A204.1 (cell line): ENCODE results near the gene DPH1.

Experiments used
- FAIRE-seq: peaks from 2 replicates; lab custom pipeline; 2012; peaks lifted over from hg19 to GRCh38; lab: Jason Lieb, UNC

The DPH1 gene

DNA sequence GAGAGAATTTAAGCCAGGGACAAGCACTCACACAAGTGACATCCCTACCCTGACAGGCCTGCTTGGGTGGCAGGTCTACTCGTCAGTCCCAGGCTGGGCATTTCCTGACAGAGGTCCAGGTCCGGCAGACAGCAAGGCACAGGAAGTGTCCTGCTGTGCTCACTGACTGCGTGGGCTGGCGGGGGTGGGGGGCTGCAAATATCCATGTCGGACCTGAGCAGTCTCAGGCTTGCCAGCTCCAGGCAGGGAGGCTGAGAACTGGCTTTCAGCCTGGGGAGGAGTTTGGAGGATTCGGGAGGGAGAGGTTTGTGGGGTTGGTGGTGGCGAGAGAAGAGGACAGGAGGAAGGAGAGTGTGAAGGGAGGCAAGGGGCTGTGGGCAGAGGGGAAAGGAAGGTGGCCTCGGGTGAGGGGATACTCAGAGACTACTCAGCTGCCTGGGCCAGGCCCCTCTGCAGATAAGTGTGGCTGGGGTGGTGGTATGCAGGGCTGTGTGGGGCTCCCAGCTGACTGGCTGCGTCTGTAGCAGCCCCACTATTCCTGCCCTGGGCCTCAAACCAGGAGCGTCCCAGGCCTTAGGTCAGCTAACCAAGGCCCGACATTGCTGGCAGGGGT, 32.7 kb downstream of the DPH1 start:
- no peak for FAIRE-seq

DNA sequence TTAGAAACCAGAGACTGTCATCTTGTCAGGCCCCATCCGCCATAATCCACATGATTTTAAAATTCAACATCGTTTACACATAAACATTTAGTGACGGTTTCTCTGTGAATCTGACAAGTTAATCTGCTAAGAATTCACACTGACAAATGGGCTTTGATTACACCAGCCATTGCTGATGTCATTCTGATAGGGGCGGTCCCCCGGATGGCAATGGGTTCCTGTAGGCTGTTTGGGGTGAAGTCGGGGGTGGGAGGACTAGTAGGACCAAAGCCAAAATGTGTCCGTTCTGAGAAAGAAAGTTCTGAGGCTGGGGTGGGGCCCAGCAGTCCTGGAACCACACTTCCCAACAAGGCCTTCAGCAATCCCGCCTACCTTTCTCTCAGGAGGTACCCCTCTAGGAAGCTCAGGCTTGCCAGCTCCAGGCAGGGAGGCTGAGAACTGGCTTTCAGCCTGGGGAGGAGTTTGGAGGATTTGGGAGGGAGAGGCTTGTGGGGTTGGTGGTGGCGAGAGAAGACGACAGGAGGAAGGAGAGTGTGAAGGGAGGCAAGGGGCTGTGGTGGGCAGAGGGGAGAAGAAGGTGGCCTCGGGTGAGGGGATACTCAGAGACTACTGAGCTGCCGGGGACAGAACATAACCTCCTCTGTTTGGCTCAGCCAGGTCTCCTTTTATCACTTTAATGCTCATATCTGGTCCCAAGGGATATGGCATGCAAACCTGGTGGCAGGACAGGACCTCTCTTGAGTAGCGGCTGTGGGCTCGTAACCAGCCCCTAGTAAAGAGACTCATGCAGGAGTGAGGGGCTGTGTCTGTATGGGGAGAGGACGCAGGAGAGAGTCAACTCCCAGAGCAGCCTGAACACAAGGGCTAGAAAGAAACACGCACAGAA, 33.6 kb downstream of the DPH1 start:
- FAIRE-seq: no peak

DNA sequence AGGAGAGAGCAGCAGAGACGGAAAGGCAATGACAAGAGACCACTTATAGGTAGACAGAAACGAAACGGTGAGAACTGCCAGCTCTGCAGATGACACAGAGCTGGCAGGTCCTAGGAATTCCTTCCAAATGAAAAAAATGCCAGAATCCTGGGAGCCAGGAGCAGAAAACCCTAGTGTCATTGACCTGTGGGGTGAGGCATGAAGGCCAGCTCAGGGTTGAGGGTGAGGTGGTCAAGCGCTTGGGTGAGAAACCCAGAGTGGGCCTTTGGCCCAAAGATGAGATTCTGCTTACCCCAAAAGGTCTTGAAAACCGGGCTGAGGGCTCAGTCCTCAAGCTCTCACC, 34.2 kb downstream of the DPH1 start:
- no peak for FAIRE-seq

DNA sequence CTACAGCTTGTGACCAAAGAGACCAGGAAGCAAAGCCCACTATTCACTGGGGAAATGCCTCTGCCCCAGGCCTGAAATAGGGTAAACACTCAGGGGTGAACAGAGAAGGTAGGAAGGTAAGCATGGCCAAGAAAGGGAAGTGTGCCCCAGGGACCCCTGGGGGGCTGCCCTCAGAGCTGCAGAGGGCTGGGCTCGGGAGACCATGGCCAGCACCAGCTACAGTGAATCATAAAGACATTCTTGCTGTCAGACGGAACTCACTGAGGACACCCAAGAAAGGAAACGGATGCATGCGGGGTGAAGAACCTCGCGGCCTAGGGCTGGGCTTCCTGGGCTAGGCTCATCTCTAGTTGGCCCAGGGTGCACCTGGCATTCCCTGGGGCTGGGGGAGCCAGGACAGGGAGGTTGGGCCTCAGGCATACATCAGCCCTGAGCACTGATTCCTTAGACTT, 34.6 kb downstream of the DPH1 start:
- no peak for FAIRE-seq

DNA sequence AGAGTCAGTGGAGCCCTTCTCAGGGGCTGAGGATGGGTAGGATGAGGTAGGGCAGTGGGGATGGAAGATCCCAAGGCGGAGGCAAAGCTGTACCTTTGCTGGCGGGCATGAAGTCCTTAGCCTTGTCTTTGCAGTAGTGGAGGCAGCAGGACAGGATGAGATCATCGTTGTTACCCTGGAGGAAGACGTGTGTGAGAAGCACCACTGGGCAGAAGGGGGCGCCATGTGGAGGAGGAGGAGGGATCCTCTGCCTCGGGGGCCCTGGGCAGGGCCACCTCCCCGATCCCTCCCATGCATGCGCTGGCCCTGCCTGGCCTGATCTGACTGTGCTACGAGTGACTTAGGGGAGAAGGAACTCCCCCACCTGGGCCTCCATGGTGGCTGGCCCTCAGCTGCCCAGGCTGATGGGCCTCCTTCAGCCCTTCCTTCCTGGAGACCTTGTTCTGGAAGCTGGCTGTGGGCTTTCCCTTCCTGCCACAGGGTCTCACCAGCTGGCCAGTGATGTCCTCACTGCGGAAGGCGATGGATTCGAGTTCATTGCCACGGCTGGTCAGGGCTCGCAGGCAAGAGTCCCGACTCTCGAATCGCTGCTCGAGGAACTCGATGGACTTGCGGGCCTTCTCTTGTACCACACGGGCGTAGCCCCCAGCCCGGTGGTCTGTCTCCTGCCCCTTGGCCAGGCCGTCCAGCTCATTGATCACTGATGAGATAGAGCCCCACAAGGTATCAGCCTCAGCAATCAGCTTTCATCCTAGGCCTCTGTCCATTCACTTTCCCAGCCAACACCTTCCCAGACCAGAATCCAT, 35.2 kb downstream of the DPH1 start:
- FAIRE-seq: no peak

DNA sequence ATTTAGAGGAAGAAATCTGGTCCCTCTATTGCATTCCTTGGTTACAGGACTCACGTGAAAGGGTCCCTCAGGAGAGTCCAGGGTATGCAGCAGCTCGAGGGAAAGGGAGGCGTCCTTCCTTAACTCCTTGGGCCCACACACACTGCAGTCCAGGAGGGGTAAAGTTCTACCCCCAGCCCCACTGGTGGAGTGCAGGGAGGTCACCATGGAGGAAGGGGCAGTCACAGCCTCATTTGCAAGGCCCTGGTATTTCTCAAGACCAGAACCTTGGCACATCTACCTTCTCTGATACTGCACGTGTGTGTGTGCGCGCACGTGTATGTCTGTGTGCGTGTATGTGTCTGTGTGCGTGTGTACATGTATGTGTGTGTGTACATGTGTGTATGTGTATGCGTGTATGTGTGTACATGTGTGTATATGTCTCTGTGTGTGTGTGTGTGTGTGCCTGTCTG, 36.0 kb downstream of the DPH1 start:
- FAIRE-seq: no peak

DNA sequence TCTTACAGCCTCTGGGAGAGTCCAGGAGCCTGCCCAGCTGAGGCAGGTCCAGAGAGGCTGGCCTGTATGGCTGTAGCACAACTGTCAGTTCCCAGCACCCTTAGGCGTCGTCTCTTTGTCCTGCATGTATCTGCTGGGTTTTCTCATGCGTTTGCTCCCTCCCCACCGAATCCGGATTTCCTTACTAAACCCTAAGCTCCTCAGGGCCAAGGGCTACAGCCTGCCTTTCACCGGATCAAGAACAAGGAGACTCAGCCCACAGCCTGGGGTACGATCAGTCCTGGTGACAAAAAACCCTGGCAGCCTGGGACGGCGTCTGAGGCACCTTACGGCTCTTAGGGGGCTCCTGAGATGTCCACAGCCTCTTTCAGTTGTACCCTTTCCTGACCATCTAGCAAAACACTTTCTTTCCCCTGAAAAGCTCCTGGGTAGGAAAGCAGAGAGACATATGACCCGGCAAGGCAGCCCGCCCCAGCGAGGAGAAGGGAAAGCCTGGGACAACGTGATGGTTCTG, 37.2 kb downstream of the DPH1 start:
- no peak for FAIRE-seq

DNA sequence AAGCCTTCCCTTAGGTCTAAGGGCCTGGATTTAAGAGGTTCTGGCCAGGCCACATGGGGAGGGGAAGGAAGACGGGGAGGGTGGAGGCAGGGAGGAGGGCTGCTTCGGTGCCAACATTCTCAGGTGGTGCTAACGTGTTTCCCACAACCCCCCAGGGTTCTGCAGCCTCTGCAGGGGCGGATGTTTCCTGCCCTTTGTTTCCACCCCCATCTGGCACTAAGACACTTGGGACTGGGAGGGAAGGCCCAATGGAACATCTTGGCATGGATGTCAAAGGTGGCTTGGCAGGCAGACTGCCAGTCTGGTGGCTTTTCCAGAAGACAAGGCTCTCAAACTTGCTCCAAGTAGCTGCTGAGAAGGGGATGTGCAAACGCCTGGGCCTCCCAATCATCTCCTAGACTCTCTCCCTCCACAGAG, 37.7 kb downstream of the DPH1 start:
- FAIRE-seq: no peak

DNA sequence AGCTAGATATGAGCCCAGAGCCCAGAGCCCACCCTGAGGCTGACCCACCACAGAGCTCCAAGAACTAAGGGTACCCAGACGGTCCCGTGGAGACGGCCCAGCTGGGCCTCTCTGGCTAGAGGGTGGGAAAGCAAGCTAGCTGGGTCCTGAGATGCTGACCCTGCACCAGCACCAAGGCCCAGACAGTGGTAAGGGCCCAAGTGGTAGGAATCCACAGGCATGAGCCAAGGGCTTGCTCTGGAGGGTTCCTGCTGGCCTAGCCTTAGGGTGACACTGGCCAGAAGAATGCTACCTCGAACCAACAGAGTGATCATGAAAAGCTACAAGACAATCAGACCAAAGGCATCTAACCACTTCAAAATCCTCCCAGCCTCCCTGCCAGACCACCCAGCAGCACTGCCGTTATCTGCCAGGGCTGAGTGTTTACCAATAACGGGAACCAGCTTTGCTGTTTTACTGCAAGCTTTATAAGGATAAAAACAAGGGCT, 38.1 kb downstream of the DPH1 start:
- no peak for FAIRE-seq

DNA sequence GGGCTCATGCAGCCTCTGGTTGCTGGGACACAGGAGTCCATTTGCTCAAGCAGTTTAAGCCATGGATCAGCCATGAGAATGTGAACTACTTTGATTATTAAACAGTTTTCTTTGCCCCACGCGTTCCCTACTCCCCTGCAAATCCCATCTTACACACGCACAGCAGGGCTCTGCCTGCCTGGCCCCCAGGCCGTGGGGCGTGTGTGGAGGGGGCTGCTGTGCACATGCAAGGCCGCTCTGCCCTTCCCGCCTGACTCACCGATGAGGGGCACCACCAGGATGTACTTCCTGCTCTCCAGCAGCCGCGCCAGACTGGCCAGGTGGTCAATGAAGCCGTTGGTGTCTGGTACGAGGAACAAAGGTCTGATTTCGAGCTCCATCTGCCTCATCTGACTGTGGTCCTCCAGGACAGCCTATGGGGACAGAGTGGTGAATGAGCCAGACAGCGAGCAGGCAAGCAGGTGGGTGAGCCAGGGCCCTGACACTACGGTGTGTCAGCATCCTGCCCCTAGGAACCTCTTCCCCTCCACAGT, 38.6 kb downstream of the DPH1 start:
- FAIRE-seq: no peak

DNA sequence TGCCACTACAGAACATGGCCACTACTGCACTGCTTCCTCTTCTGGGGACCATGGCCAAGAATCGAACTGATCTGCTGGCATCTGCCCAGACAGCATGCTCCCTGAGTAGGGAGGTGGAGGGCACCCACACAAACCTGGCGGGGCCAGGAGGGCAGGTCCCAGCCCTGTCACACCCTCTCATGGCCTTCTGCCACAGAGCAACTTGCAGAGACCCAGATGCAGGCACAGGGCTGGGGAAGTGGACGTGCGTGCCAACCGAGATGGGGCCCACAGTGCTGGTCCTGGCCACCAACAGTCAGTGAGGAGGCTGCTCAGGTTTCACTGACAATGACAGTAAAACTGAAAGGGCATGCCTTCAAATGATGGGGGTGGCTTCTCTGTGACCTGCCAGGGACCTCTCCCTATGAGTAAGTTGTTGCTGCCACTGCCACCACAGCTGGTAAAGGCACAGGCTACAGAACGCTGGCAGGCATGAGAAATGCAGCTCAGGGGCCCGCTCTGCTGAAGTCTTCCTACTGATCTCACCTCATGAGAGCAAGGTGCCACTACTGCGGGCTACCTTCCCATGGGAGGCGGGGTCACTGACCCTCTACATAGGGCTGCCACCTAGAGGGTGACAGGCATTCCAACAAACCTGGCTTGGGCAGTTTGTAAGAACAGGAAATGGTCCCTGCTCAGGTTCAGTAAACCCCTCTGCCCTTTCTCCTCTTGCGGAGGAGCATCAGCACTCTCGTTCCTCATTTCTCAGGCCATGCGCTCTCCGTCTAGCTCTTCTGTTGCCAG, 40.5 kb downstream of the DPH1 start:
- FAIRE-seq: no peak

DNA sequence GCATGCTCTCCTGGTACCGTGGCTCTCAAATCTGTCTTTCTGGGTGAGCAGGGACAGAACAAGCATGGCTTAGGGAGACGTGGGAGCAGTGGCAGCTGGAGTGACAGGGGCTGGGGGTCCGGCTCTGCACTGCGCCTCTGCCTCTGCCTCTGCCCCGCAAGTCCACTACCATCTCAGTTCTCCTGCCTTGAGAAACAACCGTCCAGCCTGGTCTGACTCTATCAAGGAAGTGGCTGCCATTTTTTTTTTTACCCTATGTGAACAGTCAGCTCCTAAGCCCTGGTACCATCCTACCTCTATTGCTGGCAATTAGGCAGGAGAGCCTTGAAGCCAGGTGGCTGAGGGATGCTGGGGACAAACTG, 41.1 kb downstream of the DPH1 start:
- no peak for FAIRE-seq

DNA sequence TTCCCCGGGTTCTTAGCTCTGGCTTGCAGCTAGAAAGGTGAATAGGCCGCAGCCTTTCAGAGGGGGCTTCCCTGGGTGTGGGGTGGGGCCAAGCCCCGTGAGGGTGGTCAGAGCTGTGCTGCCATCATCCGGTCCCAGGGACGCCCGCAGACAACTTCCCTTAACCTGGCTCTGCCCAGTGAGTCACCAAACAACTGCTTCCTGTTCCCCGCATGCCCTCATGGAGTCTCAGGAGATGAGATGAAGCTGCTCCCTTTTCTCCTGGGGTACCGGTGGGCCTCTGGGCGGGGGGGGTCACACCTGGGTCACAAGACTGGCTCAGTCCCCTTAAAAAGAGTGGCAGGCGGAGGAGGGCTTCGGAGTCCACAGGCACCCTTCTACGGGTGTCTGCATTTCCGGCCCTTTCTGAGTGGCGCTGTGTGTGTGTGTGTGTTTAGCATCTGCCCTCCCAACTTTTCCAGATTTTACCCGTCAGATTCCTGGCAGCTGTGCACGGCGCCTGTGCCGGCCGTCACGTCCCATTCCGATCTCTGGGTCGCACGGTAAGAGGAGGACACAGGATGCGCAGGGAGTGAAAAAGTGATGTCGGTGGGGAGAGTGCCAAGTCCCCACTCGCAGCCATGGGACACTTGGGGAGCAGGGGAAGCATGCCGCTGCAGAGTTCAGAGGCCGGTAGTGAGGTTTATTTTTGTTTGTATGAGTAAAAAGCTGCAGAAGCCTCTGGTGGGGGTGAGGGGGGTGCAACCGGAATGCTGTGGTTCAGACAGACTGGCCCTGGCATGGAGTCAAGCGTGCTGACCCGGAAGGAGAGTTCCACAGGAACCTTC, 41.7 kb downstream of the DPH1 start:
- FAIRE-seq: no peak

DNA sequence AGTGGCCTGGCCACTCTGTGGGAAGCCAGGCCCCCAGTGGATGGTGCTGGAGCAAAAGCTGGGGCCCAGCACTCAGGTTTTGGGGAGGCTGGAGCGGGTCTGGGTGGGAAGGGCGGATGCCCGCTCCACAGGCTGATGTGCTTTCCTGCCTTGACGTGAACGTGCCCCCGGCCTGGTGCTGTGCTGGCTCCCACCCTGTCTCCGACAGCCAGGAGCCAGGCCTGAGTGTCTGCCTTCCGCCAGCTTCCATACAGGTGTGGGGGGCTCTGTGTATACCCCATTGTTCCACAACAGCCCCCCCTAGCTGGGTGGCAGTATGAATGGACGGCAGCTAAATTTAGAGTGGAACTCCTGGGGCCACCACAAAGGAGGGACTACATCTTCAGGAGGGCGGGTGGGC, 45.0 kb downstream of the DPH1 start:
- no peak for FAIRE-seq

DNA sequence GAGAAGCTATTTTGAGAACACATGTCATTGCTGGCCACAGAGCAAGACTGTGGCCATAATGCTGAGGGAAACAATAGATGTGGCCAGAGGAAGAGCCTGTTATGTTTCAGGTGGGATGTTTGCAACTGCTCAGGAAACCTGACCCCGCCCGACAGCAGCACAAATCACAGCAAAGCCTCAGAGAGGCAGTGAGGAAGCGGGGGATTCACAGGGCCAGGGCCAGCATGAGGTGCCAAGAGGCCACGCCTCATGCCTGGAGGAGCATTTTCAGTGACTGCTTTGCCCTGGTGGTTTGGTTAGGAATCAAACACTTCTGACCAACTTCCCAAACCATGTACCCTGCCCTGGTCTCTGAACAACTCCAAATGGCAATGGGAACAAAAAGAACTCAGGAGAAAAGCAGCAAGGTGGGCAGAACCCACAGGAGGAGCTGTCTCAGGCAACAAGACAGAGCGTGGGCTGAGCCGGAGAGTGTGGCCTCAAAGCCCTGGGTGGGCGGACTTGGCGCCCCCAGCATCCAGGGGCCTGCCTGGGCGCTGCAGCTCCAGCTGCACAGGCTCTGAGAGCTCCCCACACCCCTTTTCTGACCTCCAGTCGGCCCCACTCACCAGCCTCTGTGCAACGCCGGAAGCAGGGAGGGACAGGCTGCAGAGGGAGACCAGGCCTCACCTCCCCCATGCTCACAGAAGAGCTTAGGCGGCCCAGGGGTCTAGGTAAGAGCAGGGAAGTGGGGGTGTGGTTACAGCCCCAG, 45.6 kb downstream of the DPH1 start:
- FAIRE-seq: no peak

DNA sequence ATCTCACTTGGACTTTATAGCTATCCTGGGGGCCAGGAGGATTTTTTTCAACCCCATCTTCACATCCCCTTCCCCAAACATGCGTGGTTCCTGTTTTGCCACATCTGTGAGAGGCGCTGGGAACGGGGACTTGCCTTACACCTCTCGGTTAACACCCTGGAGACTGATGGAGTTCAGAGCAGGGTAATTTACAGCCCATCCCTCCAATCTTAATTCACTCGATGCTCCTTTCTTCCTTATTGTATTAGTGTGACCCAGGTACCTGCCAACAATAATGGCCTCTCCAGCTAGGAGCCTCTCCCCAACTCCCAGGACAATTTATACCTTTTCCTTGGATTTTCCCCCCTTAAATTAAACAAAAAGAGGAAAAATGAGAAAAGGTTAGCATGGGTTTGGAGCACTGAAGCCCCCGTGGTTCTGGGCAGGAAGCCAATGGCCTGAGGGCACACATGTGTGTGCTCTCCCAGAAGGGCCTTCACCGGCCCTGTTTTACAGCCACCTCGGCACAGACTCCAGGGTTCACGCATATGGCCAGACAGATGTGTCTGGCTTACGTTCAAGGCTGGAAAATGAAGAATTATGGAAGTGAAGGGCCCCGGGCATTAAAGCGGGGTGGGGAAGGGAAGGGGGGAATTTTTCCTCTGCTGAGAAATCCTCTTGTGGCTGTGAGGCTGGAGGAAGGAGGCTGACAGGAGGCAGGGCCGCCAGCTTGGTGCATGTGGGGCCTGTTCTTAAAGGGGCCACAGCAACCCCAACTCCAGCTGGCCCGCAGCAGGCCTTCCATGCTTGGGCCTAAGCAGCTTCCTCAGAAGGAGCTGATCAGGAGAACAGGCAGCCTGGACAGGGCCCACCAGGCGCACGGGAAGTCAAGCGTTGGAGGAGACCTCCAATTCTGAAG, 46.4 kb downstream of the DPH1 start:
- no peak for FAIRE-seq

DNA sequence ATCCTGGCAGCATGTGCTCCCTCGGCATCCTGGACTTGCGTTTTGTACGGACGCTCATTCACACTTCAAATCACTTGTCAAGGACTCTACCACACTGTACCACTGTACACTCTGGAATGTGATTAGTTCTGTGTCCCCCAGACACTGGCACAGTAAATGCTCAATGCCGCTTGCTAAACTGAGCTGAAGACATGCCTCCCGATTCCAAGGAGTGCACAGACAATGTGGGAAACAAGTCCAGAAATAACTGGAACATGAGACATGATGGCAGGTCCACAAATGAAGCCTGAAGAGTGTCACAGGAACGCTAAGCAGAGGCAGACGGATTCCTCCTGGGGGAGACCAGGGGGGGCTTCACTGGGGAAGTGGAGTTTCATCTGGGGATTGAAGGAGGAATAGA, 47.1 kb downstream of the DPH1 start:
- no peak for FAIRE-seq

DNA sequence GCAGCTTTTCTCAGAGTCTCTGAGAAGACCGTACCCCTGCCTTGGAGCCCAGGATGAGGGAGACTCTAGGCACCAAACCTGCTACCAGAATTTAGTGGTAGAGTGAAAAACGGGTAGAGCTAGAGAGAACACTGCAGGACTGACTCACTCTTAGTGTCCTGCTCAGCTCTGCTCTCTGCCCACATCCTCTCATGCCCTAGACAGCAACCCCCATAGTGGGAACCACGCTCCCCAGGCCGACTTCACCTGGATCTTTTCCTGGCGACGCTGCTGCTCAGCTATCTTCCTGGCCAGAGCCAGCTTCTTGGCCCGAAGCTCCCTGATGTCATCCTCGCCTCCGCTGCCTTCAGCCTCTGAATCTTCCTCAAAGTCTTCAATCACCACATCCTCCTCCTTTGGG, 51.6 kb downstream of the DPH1 start:
- FAIRE-seq: no peak
